C4-2B (cell line): ENCODE measurements around the gene ADAM22.

ENCODE experiments used
- H3K27ac ChIP-seq: fragments of 450-650 bp; 2 replicates; pipeline ENCODE4 v1.5.1; 2017
- ZFX ChIP-seq: fragments of 450-650 bp; IDR thresholded peaks from 2 replicates; pipeline ENCODE4 v1.6.1; 2017
- TF ChIP-seq, protein P1 (sequence below): fragments of 450-650 bp; conservative IDR thresholded peaks from 2 replicates; pipeline ENCODE4 v1.5.1; 2017; ENCODE audit warnings: mild to moderate bottlenecking

The ADAM22 gene

DNA sequence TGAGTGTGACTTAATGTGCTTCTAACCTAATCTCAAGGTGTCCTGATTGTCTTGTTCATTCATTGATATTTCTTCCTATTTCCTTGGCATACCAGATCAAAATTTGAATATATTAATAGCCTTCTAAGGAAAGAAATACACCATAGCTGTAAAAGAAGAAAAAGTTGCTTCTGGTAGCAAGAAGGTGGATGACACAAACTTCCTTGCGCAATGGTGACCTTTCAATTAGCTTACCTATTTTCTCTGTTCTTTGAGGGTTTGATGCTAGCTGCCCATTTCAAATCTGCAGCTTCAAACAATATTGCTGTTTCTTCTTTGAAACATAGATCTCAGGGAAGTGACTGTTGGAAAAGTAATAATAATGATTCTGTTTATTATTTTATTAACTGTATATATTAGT, 108.8 kb downstream of the ADAM22 start:
- H3K27ac ChIP-seq: no peak overlapping the region
- TF ChIP-seq, protein P1, sequence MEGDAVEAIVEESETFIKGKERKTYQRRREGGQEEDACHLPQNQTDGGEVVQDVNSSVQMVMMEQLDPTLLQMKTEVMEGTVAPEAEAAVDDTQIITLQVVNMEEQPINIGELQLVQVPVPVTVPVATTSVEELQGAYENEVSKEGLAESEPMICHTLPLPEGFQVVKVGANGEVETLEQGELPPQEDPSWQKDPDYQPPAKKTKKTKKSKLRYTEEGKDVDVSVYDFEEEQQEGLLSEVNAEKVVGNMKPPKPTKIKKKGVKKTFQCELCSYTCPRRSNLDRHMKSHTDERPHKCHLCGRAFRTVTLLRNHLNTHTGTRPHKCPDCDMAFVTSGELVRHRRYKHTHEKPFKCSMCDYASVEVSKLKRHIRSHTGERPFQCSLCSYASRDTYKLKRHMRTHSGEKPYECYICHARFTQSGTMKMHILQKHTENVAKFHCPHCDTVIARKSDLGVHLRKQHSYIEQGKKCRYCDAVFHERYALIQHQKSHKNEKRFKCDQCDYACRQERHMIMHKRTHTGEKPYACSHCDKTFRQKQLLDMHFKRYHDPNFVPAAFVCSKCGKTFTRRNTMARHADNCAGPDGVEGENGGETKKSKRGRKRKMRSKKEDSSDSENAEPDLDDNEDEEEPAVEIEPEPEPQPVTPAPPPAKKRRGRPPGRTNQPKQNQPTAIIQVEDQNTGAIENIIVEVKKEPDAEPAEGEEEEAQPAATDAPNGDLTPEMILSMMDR: no peak
- TF ChIP-seq ZFX: no peak

DNA sequence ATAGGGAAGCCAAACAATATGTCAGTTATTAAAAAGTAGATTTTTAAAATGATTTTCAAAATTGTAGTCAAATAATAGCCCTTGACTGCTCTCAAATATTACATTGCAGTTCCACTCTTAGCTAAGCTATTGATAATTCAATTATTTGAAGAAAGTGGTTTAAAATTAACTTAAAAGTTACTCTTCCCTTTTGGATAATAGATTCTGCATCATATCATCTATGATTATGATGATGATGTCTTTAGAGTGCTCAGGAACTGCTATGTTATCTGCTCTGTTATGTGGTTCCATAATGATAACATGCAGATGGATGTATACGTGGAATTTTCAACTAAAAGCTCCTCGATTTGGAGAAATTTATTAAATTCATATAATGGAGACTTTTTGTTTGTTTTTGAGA, 110.0 kb downstream of the ADAM22 start:
- H3K27ac ChIP-seq: no peak overlapping the region
- no peak for TF ChIP-seq ZFX
- TF ChIP-seq, protein P1: no peak

DNA sequence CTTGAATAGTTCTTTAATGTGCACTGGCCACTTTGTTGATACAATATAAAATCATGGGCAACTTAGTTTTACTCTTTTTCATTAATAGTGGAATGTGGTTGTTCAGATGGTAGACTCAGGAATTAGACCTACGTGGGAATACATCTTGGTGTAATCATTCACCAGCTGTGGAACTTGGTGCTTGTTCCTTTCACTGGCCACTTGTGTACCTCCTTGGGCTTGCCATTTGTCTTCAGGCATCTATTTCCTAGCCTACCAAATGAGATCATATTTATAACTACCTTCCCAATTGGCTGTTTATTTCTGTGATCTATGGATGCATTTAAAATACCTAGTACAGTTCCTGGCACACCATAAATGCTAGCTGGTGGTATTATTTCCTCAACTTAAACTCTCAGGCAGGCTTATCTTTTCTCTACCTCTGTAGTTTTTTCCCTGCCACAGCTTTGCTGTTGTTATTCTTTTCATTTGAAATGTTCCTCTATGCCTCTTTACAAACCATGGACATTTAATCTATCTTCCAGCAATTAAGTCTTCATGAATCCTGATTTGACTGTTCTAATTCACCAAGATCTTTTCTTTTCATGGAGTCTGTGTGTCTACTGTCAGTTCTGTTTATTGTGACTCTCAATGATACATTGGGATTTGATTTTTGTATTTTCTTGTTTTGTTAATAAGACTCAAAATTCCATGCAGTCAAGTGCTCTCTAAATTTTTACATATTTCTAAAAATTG, 113.0 kb downstream of the ADAM22 start:
- H3K27ac ChIP-seq: no peak overlapping the region
- TF ChIP-seq, protein P1: no peak

DNA sequence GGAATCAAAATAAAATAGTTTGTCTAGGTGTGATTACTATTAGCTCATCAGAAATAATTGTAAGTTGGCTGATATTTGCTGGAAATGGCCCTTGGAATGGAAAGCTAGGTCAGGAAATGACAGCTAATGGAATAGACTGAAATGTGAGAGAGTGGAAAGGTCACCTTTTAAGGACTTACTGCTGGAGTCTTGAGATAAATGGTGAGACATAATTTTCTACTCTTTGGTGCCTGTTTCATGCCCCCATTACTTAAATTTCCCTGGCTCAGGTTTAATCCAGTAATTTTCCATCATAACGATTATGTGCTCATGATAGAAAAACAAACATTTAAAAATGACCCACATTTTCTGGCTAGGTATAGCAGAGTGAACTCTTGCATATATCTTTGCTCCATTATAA, 123.6 kb downstream of the ADAM22 start:
- no peak overlapping the region for H3K27ac ChIP-seq
- TF ChIP-seq ZFX: no peak
- TF ChIP-seq, protein P1: no peak

DNA sequence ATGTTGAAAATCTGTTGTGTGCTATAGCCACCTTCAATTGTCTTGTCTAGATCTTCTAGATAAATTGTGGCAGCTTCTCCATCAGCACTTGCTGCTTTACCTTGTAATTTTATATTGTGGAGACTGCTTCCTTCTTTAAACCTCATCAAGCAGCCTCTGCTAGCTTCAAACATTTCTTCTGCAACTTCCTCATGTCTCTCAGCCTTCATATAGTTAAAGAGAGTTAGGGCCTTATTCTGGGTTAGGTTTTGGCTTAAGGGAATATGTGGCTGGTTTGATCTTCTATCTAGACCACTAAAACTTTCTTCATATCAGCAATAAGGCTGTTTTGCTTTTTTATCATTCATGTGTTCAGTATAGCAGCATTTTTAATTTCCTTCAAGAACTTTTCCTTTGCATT, 128.2 kb downstream of the ADAM22 start:
- TF ChIP-seq, protein P1: no peak
- no peak for TF ChIP-seq ZFX
- no peak overlapping the region for H3K27ac ChIP-seq

DNA sequence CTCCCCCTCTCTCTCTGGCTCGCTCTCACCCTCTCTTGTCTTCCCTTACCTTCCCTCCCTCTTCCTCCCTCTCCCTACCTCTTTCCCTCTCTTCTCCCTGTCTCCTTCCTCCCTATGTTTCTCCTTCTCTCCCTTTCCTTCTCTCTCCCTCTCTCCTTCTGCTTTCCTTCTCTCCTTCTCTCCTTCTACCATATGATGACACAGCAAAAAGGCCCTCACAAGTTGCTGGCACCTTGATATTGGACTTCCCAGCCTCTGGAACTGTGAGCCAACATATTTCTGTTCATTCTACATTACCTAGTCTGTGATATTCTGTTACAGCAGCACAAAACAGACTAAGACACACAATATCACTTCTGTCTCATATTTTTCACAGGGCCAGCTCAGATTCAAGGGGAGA, 135.0 kb downstream of the ADAM22 start:
- H3K27ac ChIP-seq: no peak overlapping the region
- TF ChIP-seq, protein P1: no peak
- no peak for TF ChIP-seq ZFX

DNA sequence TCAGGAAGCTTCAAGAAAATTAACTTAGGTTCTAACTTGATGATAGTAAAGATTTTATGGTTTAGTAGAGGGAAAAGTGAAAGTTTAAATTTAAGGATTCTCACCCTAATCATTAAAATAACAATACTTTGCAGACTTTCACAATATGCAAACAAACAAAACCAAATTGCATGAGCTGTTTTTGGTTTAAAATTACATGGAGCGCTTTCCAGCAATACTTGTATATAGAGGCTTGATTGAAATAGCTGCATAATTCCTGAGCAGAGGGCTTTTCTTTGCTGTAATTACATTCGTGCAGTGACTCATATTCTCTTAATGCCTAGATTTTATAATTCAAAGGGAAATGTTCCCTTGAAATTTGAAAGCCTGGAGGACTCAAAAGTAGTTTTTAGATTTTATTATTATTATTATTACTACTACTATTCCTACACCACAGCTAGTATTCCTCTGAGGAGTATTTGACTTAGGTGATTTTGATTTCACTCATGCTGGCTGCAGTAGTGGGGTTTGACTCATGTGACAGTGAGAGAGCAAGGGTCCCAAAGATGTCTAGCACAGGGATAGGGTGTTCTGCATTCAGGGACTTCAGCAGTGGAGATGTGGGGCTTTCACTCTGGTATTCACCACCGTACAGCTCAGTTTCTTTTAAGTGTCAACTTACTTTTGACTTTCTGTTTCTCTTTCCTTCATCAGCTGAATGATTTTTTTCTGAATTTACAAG, 138.1 kb downstream of the ADAM22 start:
- TF ChIP-seq ZFX: no peak
- TF ChIP-seq, protein P1: no peak

More for the DNA sequence above, 138.1 kb downstream of the ADAM22 start:
- H3K27ac ChIP-seq: no peak overlapping the region
